Measurements from ENCODE around the gene MEGF6.

GRCh38 chr1:3523980-3524379, 87.3 kb downstream of the MEGF6 start:
- TF ChIP-seq, protein P1, sequence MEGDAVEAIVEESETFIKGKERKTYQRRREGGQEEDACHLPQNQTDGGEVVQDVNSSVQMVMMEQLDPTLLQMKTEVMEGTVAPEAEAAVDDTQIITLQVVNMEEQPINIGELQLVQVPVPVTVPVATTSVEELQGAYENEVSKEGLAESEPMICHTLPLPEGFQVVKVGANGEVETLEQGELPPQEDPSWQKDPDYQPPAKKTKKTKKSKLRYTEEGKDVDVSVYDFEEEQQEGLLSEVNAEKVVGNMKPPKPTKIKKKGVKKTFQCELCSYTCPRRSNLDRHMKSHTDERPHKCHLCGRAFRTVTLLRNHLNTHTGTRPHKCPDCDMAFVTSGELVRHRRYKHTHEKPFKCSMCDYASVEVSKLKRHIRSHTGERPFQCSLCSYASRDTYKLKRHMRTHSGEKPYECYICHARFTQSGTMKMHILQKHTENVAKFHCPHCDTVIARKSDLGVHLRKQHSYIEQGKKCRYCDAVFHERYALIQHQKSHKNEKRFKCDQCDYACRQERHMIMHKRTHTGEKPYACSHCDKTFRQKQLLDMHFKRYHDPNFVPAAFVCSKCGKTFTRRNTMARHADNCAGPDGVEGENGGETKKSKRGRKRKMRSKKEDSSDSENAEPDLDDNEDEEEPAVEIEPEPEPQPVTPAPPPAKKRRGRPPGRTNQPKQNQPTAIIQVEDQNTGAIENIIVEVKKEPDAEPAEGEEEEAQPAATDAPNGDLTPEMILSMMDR (IDR thresholded peaks at IDR 0.05; ENCODE audit: low read depth, low read length, poor library complexity, severe bottlenecking): no peak
- no peak for TF ChIP-seq EZH2phosphoT487 (IDR thresholded peaks at IDR 0.05; ENCODE audit: borderline replicate concordance, low read length)
